GF-D8 (cell line): Measurements from ENCODE around the gene C5.
"Not testable (repeated sequence)": the region's sequence is repeated elsewhere in the genome, so short reads cannot be mapped to it uniquely, and the experiment has no call there.

Experiments
- DNase-seq: peaks from one replicate; lab custom pipeline; 2025; lab: John Stamatoyannopoulos, UW

C5 gene

DNA sequence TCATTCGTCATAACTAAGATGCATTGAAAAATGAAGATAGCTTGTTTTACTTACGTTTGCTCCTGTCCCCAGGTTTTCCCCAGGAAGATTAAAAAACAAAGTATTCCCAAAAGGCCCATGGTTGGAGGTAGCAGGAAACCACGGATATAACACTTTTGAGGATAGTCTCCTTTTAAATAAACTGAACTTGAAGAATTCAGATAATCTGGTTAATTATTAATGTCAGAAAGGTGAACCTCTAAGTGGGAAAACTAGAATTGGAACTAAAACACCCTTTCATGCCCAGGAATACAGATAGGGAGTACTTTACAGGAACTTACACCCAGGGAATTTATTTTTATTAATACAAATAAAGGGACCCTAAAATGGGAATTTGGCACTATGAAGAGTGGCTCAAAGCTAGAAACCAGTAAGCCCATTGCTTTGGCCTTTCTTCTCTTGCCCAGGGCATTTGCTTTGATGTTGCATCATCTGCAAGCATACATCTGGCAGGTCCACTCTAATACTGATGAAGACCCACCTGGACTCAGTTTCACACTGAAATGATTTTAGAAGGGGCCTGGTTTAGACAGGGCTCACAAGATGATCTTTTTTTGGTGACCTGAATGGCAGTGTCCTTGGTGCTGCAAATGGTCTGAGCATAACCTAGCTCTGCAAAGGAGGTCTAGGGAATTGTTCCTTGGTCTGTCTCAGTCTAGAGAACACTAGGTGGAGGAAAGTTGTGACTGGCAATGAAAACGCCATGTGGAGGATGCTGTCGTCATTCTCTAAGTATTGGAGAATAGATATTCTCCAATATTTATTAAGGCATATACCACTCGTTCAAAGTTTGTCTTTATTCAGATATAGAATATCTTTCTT is at the start of gene C5:
TSS of gene C5 (minus strand) at position 148 of the 861 bp plus-strand sequence. CDS start at position 119, 29 bp downstream.
- DNase-seq, result no peak

DNA sequence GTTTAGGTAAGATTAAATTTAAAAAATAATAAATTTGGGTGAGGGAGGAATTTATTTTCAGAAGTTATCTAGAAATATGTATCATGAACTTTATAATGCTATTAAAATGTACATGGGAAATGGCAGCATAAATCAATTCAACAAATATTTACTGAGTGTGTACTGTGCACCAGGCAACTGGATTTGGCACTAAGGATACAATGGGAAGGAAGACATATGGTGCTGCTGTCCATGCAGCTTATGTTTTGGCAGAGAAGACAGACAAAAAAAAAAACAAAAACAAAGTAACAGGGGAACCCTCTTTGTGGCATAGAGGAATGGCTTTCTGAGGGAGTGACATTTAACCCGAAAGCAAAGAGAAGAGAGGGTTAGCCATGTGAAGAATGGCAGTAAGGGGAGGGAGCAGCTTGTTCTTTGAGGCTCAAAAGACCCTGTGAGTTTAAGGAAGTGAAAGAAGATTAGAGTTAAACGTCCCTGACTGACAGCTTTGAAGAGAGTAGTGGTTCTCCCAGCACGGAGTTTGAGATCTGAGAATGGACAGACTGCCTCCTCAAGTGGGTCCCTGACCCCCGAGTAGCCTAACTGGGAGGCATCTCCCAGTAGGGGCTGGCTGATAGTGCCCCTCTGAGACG is 48.6 kb upstream of the C5 start:
- DNase-seq, result no peak

DNA sequence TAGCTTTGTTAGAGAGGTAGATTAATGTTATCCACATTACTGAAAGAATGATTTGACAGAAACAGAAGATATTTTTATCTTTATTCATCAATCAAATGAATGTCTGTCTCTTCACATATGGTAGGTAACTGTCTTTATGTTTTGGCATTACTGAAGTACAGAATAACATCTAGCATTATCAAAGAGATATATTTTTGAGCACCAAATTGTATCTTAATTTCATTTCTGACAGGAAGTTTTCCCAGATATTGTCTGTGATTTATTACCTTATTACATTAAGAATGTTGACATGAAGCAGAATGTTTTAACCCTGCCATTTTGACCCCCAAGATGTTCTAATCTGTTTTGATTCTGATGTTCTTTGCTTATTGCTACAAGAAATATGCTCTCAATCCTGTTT is 45.0 kb upstream of the C5 start:
- DNase-seq, result no peak

DNA sequence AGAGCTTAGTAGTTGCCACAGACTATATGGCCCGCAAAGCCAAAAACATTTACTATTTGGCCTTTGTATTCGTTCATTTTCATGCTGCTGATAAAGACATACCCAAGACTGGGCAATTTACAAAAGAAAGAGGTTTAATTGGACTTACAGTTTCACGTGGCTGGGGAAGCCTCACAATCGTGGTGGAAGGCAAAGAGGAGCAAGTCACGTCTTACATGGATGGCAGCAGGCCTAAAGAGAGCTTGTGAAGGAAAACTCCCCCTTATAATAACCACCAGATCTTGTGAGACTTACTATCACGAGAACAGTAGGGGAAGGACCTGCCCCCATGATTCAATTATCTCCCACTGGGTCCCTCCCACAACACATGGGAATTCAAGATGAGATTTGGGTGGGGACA is 40.7 kb upstream of the C5 start:
- not testable (repeated sequence) for DNase-seq

DNA sequence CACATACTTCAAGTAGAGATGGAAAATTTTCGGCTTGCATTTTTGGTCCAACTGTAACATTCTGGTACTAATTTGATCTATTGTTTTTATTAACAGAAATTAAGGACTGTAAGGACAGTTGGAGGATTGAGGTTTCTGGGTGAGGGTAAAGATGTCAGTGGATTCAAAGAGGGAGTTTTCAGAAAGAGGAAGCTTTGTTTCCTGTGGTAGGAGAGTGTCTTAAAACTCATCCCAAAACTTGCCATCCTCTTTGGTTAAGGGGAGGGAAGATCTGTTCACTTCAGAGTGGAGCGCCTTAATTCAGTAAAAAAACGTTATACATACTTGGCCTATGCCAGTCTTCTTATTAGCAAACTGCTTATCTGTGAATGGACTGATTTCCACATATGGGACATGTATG is 38.5 kb upstream of the C5 start:
- DNase-seq, result peak; percentile 56

DNA sequence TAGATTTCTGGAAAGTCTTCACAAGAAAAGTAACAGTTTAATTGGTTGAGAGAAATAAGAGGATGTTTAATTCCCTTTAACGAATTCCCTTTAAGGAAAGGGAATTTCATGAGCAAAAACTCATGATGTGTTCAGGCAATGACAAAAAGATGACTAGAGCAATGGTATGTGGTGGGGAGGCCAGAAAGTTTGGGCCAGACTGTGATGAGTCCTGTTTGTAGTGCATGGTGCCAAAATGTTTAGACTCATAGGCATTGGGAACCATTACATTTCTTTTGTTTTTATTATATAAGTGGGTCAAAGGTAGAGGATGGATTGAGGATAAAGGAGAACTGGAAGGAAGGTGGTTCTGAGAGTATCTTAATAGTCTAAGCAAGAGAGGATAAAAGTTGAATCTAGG is 35.6 kb upstream of the C5 start:
- no peak for DNase-seq

DNA sequence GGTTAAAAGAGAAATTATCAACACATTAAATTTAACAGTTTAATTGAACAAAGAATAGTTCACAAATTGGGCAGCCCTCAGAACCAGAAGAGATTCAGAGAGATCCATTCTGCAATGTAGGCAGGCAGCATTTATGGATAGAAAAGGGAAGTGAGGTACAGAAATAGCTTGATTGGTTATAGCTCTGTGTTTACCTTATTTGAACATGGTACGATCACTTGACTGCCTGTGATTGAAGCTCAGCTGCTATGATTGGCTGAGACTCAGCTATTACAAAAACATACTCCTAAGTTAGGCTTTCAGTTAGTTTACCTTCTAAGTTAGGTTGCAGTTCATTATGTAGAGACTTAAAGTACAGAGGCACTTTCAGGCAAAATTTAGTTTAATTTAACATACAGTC is 32.0 kb upstream of the C5 start:
- no peak for DNase-seq

DNA sequence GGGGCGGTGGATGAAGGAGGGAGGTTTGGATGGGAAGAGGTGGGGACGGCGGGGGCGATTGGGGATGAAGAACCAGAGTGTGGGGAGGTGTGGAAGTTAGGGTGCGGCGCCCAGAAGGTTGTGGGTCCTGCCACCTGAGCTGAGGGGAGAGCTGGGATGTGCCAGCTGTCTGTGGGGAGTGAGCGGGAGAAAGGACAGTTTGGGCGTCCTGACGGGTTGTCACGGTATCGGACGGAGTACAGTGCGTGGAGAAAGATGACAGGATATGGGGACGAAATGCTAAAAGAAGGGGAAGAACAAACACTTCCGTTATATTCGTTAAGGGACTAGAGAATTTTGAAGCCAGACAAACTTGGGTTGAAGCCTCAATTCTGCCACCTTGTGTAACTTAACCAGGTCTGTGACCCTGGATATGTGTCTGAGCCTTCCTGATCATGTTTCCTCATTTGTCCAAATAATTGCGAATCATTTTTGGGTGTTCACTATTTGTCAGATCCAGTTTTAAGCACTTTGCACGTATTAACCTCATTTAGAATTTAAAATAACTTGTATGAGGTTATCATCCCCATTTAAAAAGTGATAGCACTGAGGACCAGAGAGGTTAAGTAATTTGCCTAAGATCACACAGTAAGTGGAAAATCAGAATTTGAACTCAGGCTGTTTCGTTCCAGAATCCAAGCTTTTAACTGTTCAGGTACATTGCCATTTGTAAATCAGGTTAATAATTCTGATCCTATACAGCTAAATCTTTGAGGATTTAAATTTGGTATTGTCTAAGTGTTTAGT is 25.4 kb upstream of the C5 start:
- peak; percentile 40 for DNase-seq

DNA sequence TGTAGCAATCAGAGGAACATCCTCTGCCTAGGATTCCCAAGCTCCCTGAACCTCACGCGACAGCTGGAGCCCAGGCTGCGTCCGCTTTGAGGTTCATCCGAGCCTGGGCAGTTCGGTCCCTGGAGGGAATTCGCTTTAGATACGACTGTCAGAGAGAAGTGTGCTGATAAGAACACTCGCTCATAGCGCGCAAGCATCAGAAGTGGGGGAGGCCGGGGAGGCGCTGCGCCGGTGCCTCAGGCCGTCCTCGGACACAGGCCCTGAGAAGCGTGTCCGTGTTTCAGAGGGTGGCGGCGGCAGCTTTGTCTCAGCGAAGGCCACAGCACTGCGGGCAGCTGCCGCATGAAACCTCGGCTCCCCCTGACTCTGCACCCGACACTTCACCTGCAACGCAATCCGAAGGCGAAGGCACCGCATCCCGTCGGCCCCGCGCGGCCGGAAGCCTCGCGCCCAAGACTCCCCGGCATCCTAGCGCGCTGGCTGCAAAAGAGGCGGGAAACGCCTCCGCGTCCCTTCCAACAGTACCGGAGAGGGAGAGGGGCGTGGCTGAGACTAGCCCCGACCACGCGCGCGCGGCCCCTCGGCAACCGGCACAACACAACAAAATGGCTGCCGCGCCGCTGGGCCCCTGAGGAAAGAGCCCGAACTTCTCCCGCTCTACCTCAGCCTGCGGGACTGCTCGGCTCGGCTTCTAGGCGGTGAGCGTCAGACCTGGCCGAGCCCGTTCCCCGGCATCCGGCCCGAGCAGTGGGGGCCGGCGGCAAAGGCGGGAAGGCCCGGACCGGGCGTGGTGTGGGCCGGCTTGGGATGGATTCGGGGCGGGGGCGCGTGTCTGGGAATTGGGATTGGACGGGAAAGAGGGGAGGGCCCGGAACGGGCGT is 24.5 kb upstream of the C5 start, which contains the start of gene CNTRL:
TSS of gene CNTRL (plus strand) at position 586 of the 881 bp plus-strand sequence. CDS start 13,372 bp downstream, outside the sequence.
- DNase-seq, result peak; percentile 81

DNA sequence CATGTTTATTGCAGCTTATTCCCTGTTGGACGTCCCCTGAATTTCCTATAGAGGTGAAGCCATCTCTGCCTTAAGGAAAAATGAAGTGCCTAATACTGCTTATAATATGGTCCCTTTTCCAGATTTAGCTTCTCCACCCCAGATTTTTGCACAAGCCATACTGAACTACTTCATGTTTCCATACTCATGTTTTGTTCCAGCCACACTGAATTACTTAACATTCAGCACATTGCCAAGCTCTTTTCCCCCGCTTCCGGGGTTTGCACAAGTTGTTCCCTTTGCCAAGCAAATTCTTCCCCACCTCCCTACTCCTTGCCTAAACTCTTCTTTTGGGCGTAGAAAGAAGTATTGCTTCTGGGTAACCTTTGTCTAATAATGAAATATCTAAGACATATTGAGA is 23.0 kb upstream of the C5 start:
- DNase-seq, result peak; percentile 83

DNA sequence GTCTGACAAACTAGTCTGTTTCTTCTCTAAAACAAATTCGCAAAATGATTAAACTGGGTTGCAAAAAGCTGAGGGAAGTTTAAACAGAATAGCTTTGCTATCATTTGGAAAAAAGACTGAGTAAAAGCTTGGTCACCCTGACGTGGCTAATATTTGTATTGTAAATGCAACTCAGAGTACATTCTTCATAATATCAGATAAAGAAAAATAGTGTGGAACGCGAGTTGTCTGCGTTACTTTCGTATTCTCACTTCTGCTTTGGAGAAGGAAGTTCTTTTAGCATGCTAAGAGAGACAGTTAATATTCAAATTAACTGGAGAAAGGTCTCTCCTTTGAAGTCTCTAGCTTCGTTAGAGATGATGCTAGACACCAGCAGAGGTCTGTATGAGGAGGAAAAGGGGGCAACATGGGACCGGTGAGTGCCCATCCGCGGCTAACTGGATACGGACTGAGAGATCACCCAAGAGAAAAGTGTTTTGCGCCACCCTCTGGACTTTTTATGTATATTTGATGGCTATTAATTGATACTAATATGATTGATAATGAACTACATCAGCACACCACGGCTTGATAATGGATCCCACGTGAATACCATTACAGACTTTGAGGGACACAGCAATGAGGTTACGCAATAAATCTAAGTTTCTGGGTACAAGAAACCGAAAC is 21.8 kb upstream of the C5 start:
- DNase-seq, result peak; percentile 54

DNA sequence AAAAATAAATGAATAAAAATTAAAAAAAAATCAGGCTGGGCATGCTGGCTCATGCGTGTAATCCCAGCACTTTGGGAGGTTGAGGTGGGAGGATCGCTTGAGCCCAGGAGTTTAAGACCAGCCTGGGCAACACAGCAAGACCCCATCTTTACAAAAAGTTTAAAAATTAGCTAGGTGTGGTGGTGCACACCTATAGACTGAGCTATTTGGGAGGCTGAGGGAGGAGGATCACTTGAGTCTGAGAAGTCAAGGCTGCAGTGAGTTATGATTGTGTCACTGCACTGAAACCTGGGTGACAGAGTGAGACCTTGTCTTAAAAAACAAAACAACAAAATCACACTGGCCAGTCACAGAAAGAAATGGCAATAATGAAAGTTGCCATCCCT is 21.3 kb upstream of the C5 start:
- no peak for DNase-seq

DNA sequence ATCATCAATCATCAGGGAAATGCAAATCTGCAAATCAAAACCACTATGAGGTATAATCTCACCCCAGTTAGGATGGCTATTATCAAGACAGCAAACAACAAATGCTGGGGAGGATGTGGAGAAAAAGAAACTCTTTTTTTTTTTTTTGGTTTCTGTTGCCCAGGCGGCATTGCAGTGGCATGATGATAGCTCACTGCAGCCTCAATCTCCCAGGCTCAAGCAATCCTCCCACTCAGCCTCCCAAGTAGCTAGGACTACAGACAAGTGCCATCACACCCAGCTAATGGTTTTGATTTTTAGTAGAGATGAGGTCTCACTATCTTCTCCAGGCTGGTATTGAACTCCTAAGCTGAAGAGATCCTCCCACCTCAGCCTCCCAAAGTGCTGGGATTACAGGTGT is 19.3 kb upstream of the C5 start:
- DNase-seq, result no peak

DNA sequence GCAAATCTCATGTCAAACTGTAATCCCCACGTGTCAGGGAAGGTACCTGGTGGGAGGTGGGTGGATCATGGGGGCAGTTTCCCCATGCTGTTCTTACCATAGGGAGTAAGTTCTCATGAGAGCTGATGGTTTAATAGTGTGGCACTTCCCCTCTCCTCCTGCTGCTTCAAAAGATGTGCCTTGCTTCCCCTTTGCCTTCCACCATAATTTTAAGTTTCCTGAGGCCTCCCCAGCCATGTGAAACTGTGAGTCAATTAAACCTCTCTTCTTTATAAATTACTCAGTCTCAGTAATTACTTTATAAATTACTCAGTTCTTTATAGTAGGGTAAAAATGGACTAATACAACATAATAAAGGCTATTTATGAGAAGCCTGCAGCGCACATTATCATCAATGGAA is 17.6 kb upstream of the C5 start:
- DNase-seq, result peak; percentile 4

DNA sequence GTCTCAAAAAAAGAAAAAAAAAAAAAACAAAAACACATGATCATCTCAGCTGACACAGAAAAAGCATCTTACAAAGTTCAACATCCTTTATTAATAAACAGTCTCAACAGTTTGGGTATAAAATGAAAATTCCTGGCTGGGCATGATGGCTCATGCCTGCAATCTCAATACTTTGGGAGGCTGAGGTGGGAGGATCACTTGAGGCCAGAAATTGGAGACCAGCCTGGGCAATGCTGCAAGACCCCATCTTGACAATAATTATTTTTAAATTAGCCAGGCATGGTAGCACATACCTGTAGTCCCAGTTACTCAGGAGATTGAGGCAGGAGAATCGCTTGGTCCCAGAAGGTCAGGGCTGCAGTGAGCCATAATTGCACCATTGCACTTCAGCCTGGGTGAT is 16.8 kb upstream of the C5 start:
- DNase-seq, result no peak

DNA sequence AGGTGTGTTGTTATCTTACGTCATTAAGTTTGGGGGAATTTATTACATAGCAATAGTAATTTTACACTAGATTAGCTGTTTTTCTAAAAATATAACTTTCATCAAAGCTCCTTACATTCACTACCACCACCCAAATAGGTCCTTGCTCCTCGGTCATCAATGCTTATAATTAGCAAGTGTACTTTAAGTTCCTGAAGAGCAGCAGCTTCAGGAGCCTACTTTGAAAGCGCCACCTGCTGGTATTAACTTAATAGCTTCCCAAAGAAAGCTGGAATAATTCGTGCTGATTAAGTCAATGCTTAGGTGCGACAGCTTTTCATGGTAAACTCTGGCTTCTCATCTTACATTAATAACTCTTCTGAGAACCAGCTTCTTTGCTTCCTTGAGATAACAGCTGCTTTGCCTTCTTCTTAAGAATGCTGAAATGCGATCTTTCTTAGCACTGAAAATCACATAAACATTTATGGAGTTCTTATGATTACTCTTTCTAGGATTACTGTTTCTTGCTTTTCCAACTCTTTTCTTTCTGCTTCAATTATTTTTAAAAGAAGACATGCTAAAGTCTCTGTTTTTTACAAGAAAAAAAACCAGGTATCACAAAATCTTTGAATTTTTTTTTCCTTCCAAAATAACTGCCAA is 10.0 kb upstream of the C5 start:
- no peak for DNase-seq

DNA sequence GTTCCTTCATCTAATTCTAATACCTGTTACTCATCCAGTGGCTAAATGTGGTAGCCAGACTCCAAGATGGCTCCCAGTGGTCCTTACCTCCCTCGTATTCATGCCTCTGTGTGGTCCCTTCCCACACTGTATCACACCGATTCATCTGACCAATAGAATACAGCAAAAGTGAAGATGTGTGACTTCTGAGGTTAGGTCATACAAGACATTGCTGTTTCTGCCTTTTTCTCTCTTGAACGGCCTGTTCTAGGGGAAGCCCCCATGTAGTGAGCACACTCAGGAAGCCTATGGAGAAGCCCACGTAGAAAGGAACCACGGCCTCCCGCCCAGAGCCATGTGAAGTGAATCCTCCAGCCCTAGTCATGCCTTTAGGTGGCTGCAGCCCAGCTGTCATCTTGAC is 9.4 kb upstream of the C5 start:
- DNase-seq, result no peak

DNA sequence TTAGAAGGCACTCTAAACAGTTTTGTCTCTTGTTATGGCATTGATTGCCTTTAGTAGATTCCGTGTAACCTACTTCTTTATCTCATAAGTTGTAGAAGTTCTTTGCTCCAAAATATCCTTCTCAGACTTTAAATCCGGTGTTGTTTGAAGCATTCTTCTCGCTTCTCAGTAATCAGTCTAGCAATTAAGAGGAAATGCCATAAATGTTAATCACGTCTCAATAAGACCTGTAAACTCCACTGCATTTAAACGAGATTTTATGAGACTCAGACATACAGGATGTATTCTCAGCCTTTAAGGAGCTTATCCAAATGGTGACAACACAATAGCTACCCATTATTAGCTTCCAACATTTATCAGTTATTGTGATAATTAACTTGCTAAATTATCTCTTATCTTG is 7.7 kb upstream of the C5 start:
- DNase-seq, result no peak

DNA sequence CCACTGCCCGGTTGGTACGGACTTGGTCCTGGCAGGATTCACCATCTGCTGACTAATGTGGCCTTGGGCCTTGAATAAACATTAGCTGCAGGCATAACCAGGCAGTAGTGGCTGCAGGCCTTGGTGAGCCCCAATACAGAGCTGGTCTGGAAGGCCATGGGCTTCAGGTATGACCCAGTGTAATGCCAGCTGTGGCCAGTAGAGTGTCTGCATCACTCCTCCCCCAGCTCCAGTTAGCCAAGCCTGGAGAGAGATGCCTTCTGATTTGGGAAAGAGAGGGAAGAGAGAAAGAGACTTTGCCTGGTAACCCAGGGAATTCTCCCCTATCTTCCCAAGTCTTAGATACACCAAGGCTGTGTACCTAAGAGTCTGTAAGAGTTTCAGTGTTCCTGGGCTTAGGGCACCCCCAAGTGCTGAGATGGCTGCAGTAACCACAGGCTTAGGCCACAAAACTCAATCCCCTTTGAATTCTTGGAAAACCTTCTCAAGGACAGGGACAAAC is 5.6 kb upstream of the C5 start:
- no peak for DNase-seq

DNA sequence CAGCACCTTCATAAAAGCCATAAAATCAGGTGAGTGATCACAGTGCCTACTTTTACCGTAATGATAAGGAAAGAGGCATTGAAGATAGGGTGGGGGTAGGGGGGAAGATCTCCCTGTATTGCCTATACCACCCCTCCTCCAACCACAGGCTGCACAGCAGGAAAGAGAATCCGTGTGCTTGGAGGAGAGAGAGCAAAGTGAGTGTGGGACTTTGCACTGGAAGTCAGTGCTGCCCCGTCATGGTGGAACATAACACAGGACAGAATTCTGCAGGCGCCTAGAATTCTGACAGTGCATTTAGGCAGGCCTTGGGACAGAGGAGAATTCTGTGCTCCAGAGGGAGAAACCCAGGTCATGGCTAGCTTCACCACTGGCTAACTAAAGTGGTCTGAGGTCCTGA is 3.5 kb upstream of the C5 start:
- DNase-seq, result no peak

DNA sequence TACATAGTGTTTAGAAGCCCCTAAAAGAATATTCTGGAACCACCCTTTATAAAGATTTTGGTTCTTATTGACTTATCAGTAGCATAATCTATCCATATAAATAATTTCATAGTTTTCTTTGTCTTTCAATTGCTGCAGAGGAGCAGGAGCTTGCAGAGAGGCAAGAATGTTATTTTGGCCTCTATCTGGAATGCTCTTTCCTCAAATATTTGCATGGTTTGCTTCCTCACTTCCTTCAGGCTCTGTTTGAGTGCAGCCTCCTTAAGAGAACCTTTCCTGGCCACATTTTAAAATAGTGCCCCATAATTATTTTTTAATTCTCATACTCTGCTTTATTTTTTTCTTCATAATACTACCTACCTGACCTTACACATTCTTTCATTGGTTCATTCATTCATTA is 1.5 kb downstream of the C5 start:
- no peak for DNase-seq
